HG03342 (cell line): ENCODE data around the gene AFAP1.

Experiments used
- ATAC-seq: cut with Tn5 transposase; IDR thresholded peaks from one replicate; pipeline ENCODE4 v1.9.1; 2021; ENCODE audit warnings: mild to moderate bottlenecking, moderate library complexity; ENCODE audit not compliant: unreplicated experiment

Gene AFAP1

GRCh38 chr4:7867701-7868435 is 71.8 kb downstream of the AFAP1 start:
- no peak for ATAC-seq

- ATAC-seq = no peak
Measured at GRCh38 chr4:7867191-7867590, 72.5 kb downstream of the AFAP1 start.

GRCh38 chr4:7865533-7865932 is 74.1 kb downstream of the AFAP1 start:
- ATAC-seq = no peak

- no peak for ATAC-seq
Measured at GRCh38 chr4:7864685-7865084, 75.0 kb downstream of the AFAP1 start.

- no peak for ATAC-seq
Measured at GRCh38 chr4:7863911-7864681, 75.6 kb downstream of the AFAP1 start.

- no peak for ATAC-seq
Measured at GRCh38 chr4:7862561-7863192, 77.0 kb downstream of the AFAP1 start.

- no peak for ATAC-seq
Measured at GRCh38 chr4:7861440-7861881, 78.2 kb downstream of the AFAP1 start.

- no peak for ATAC-seq
Measured at GRCh38 chr4:7860600-7861163, 79.0 kb downstream of the AFAP1 start.

- ATAC-seq = no peak
Measured at GRCh38 chr4:7859326-7859725, 80.3 kb downstream of the AFAP1 start.

- no peak for ATAC-seq
Measured at GRCh38 chr4:7858498-7858897, 81.2 kb downstream of the AFAP1 start.

- ATAC-seq = no peak
Measured at GRCh38 chr4:7857993-7858392, 81.7 kb downstream of the AFAP1 start.

GRCh38 chr4:7857238-7857701 is 82.4 kb downstream of the AFAP1 start:
- ATAC-seq = no peak

- no peak for ATAC-seq
Measured at GRCh38 chr4:7855731-7856130, 83.9 kb downstream of the AFAP1 start.

- ATAC-seq = no peak
Measured at GRCh38 chr4:7854697-7855370, 84.8 kb downstream of the AFAP1 start.

- no peak for ATAC-seq
Measured at GRCh38 chr4:7854216-7854615, 85.4 kb downstream of the AFAP1 start.

- no peak for ATAC-seq
Measured at GRCh38 chr4:7853271-7853670, 86.4 kb downstream of the AFAP1 start.

GRCh38 chr4:7852568-7853185 is 87.0 kb downstream of the AFAP1 start:
- no peak for ATAC-seq

- no peak for ATAC-seq
Measured at GRCh38 chr4:7850489-7850888, 89.2 kb downstream of the AFAP1 start.

GRCh38 chr4:7847206-7847605 is 92.5 kb downstream of the AFAP1 start:
- ATAC-seq = no peak

GRCh38 chr4:7845493-7846128 is 94.0 kb downstream of the AFAP1 start:
- ATAC-seq = no peak
